Mucosa of descending colon (tissue), 3 donors: ENCODE measurements around the gene NCAPH2. TPM values are rescaled to one million over a fixed set of nuclear protein-coding genes. Genes with fewer than 3 reads are reported as not detected.

Source experiments
- ATAC-seq: fragments of 200-7000 bp; cut with Tn5 transposase; one replicate; pipeline ENCODE4 v1.9.1; 2020; ENCODE audit warnings: mild to moderate bottlenecking, moderate library complexity
- DNase-seq, 3 donors: peaks; one replicate each; pipeline ENCODE4 v3.0.0-alpha.2; 2020
- H3K36me3 ChIP-seq: fragments of 200-600 bp; one replicate; pipeline ENCODE4 v1.8.0; 2021; ENCODE audit warnings: low read depth, mild to moderate bottlenecking
- H3K4me1 ChIP-seq: fragments of 200-600 bp; one replicate; pipeline ENCODE4 v1.8.0; 2021; ENCODE audit warnings: low read depth, mild to moderate bottlenecking
- H3K4me3 ChIP-seq: fragments of 200-600 bp; one replicate; pipeline ENCODE4 v1.8.0; 2021; ENCODE audit warnings: mild to moderate bottlenecking
- H3K9me3 ChIP-seq: fragments of 200-600 bp; one replicate; pipeline ENCODE4 v1.8.0; 2021; ENCODE audit warnings: mild to moderate bottlenecking
- intact Hi-C, 2 donors: fragments of 100-400 bp; cut with DNase I in 1 of 2; cut with micrococcal nuclease in 1 of 2; formaldehyde crosslinking; loops; one replicate each; pipeline versions ENCODE4 v1.11.0 to v1.11.1; 2022; cut with DNase I, micrococcal nuclease
- total RNA-seq, 3 donors: library from RNA; stranded (reverse); fragmentation: NEBNext Ultra II Directional in 2 of 3; extraction: Animal tissue kit (Norgen Biotek cat#: 25700) in 2 of 3; gene quantifications; one replicate each; pipeline versions ENCODE4 v1.2.1 to v1.2.4, GENCODE V29; 2021 to 2023
- TF ChIP-seq, protein P1 (sequence below): fragments of 200-600 bp; IDR thresholded peaks from one replicate; pipeline ENCODE4 v1.8.0; 2022; ENCODE audit warnings: antibody characterized with exemption, mild to moderate bottlenecking
- donor health status: DM: no; HTN: no; CAD: no; lungs with moderate emphysema.
- donor health status: DM: no; HTN: no; CAD: no.
- donor health status: DM: no; HTN: yes; CAD: no.

NCAPH2 gene
- total RNA-seq, 3 donors from 2014 or later, result 32.1 to 41.2 (median 34.0) TPM

- peak; percentile 4 for ATAC-seq
- no peaks in the 10 kb centered on the region for H3K9me3 ChIP-seq
- TF ChIP-seq, protein P1, sequence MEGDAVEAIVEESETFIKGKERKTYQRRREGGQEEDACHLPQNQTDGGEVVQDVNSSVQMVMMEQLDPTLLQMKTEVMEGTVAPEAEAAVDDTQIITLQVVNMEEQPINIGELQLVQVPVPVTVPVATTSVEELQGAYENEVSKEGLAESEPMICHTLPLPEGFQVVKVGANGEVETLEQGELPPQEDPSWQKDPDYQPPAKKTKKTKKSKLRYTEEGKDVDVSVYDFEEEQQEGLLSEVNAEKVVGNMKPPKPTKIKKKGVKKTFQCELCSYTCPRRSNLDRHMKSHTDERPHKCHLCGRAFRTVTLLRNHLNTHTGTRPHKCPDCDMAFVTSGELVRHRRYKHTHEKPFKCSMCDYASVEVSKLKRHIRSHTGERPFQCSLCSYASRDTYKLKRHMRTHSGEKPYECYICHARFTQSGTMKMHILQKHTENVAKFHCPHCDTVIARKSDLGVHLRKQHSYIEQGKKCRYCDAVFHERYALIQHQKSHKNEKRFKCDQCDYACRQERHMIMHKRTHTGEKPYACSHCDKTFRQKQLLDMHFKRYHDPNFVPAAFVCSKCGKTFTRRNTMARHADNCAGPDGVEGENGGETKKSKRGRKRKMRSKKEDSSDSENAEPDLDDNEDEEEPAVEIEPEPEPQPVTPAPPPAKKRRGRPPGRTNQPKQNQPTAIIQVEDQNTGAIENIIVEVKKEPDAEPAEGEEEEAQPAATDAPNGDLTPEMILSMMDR, result no peak
- peak in 2 of 3 donors; percentile 27 to 63 for DNase-seq
- H3K4me1 ChIP-seq, result peaks cover 7% of the 10 kb centered on the region
- intact Hi-C loops, result no loop called here
- H3K4me3 ChIP-seq, result no peak overlapping the region
- H3K36me3 ChIP-seq, result no peaks in the 10 kb centered on the region
Measured at GRCh38 chr22:50548921-50549790, 41.1 kb downstream of the NCAPH2 start.

GRCh38 chr22:50550395-50550794, 42.4 kb downstream of the NCAPH2 start:
- no peak for DNase-seq
- TF ChIP-seq, protein P1, result no peak
- Histone ChIP-seq H3K9me3 (no peaks in the 10 kb centered on the region), H3K36me3 (no peaks in the 10 kb centered on the region), H3K4me3 (no peak overlapping the region), H3K4me1 (peaks cover 7% of the 10 kb centered on the region)
- ATAC-seq, result no peak
- intact Hi-C loops, result no loop called here

DNA sequence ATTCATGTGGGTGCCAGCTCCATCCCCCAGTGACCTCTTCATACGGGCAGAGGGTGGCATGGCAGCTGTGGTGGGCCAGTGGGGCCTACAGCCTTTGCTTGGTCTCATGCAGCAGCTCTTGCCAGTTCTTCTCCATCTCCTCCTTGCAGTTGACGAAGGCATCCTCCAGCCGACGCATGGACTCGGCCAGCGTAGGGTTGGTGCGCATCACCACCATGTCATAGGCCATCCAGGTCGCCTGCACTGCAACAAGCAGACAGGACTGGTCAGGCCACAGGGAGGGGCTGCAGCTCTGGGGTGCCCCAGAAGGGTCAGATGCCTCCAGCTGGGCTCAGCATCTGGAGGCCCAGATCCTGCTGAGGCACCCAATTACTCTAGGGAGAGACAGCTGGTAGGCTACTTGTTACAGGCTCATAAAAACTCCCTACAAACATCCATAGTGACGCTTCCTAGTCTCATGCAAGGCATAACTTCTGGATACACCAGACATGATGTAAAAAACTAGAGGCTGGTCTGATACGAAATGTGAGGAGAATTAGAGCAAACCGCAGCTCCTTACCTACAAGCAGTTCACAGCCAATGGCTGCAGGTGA, 43.2 kb downstream of the NCAPH2 start:
- intact Hi-C loops, result no loop called here
- DNase-seq (no peak), ATAC-seq (peak; percentile 5)
- Histone ChIP-seq H3K9me3 (no peaks in the 10 kb centered on the region), H3K4me3 (no peak overlapping the region), H3K36me3 (no peaks in the 10 kb centered on the region), H3K4me1 (peaks cover 7% of the 10 kb centered on the region)
- TF ChIP-seq, protein P1, result no peak

GRCh38 chr22:50553310-50553709, 45.3 kb downstream of the NCAPH2 start:
- no peaks in the 10 kb centered on the region for H3K9me3 ChIP-seq
- peaks cover 7% of the 10 kb centered on the region for H3K4me1 ChIP-seq
- no peaks in the 10 kb centered on the region for H3K36me3 ChIP-seq
- intact Hi-C loops, result no loop called here
- DNase-seq (no peak), ATAC-seq (no peak)
- TF ChIP-seq, protein P1, result no peak
- no peak overlapping the region for H3K4me3 ChIP-seq

DNA sequence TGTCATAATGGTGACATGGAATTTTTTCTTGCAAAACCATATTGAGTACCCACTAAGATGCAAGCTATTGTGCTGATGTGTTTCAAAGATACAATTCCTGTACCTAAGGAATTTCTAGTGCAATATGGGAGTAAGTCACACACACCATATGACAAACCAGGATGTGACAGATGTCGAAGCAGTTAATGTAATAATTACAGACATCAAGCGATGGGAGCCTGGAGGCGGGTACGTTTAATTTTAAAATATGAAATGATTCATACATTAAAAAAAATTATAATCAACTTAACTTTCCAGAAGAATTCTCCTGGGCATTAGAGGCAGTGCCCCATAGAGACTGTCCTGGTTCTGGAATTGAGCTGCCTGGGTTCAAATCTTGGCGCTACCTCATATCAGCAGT, 48.7 kb downstream of the NCAPH2 start:
- TF ChIP-seq, protein P1, result no peak
- Histone ChIP-seq H3K4me1 (no peaks in the 10 kb centered on the region), H3K36me3 (no peaks in the 10 kb centered on the region), H3K4me3 (no peak overlapping the region), H3K9me3 (no peaks in the 10 kb centered on the region)
- DNase-seq (no peak), ATAC-seq (no peak)
- intact Hi-C loops, result no loop called here
